ENCODE data around the gene ETV1.

Gene ETV1

DNA sequence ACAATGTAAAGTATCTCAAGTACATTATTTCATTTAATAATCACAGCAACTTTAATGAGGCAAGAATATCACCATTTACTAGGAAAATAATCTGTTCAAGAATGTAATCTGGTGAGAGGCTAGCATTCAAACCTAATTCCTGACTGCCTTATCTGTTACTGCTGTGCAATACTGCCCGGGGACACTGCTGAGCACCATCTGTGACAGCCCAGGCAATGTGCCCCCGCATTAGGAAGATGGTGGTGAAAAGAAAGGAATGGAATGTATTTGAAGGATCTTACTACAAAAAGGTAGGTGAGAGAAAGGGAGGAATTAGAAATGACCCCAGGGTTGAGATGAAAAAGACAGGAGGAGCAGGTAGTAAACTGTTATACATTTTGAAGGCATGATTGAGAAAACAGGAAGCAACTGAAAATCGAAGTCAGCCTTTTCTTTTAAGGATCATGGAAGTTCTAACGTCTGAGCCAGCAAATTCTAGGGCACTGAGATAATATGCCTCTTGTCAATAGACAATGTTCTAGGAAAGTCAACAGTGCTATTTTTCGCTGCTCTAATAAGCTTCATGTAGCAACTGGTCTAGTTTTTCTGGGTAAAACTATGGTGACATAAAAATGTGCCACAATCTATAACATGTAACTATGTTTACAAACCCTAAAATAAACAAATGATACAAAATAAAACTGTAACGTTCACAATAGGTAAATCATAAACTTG, 90.4 kb downstream of the ETV1 start:
- H3K9me3 Mint-ChIP-seq, result no peaks in the 10 kb centered on the region
- H3K27ac Mint-ChIP-seq, result no peak overlapping the region
- no peak overlapping the region for H3K4me3 Mint-ChIP-seq
- H3K36me3 Mint-ChIP-seq, result no peaks in the 10 kb centered on the region
- no peaks in the 10 kb centered on the region for H3K4me1 Mint-ChIP-seq
- DNase-seq (ENCODE audit: low spot score in 2 of 2) (no peak), ATAC-seq (ENCODE audit: low read depth) (no peak)
- H3K27me3 Mint-ChIP-seq, result no peaks in the 10 kb centered on the region

DNA sequence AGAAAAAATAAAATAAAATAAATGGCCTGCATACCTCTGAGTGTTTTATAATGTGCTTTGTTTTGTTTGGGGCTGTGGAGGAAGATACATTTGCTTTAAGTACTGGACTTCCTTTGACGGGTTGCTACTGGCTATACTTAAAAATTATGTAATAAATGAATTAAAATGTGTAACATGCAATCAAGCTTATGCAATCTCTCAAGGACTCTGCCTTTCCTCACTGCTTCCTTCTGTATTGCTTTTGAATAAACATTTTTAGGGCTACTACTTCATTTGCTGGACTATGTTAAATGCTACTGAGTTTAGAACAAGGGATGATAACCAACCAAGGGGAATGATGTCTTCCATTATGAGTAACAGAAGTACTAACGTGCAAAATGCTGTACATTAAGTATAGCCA, 91.6 kb downstream of the ETV1 start:
- Mint-ChIP-seq H3K9me3 (no peaks in the 10 kb centered on the region), H3K27me3 (no peaks in the 10 kb centered on the region), H3K4me1 (no peaks in the 10 kb centered on the region), H3K36me3 (no peaks in the 10 kb centered on the region), H3K4me3 (no peak overlapping the region), H3K27ac (no peak overlapping the region)
- ATAC-seq (ENCODE audit: low read depth) (no peak), DNase-seq (ENCODE audit: low spot score in 2 of 2) (no peak)

DNA sequence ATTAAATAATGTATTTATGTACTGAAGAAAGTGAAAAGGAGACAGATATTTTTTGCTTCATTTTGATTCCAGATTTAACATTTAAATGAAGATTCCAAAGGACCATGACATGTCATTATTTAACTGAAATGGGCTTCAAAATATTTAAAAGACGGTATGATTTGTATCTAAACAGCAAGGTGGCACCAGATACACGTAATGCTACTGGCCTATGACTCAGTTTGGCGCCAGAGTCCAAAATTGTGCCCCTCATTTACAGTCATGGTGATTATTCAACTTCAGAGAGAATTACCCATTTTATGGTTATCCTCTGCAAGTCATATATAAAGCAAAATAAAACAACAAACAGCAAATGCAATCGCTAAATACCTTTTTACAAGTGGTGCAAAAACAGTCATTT, 94.5 kb downstream of the ETV1 start:
- no peak overlapping the region for H3K27ac Mint-ChIP-seq
- no peak overlapping the region for H3K4me3 Mint-ChIP-seq
- no peaks in the 10 kb centered on the region for H3K36me3 Mint-ChIP-seq
- no peaks in the 10 kb centered on the region for H3K9me3 Mint-ChIP-seq
- H3K27me3 Mint-ChIP-seq, result peaks cover 2% of the 10 kb centered on the region
- no peak for DNase-seq (ENCODE audit: low spot score in 2 of 2)
- no peaks in the 10 kb centered on the region for H3K4me1 Mint-ChIP-seq
- ATAC-seq (ENCODE audit: low read depth), result no peak

DNA sequence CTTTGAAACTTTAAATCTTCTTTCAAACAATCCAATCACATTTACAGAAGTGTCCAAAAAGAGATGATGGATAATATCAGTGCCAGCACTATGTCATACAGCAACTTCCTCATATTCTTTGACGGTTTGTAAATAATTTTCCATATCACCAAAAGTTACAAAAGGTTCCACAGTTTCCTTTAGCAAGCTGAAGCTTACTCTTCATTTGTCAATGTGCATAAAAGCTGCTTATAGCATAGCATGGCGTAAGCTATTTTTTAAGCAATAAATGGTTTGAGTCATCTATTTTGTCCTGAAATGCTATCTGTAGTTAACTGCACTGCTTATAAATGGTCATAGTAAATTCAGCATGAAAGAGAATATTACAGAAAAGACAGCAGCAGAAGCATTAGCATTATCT, 95.1 kb downstream of the ETV1 start:
- no peak for DNase-seq (ENCODE audit: low spot score in 2 of 2)
- ATAC-seq (ENCODE audit: low read depth), result no peak
- Mint-ChIP-seq H3K9me3 (no peaks in the 10 kb centered on the region), H3K27me3 (peaks cover 2% of the 10 kb centered on the region), H3K36me3 (no peaks in the 10 kb centered on the region), H3K27ac (no peak overlapping the region), H3K4me1 (no peaks in the 10 kb centered on the region), H3K4me3 (no peak overlapping the region)

DNA sequence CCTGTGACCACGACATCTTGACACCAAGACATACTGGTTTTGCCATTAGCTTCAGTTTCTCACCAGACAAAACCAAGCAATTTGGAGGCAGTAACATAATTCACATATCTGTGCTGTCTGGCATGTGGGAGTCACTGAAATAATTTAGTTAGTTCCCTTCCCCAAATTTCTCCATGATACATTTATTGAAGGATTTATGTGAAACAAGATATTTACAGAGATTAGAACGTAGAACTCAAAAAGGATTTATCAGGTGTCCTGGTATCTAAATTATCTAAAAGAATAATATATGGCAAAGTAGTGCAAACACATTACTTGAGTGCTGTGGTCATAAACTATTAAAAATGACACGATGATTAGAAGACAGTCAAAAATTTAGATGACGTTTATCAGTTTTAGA, 98.7 kb downstream of the ETV1 start:
- Mint-ChIP-seq H3K4me3 (no peak overlapping the region), H3K27me3 (peaks cover 2% of the 10 kb centered on the region), H3K27ac (no peak overlapping the region), H3K4me1 (no peaks in the 10 kb centered on the region), H3K9me3 (no peaks in the 10 kb centered on the region), H3K36me3 (no peaks in the 10 kb centered on the region)
- DNase-seq (ENCODE audit: low spot score in 2 of 2) (no peak), ATAC-seq (ENCODE audit: low read depth) (no peak)

DNA sequence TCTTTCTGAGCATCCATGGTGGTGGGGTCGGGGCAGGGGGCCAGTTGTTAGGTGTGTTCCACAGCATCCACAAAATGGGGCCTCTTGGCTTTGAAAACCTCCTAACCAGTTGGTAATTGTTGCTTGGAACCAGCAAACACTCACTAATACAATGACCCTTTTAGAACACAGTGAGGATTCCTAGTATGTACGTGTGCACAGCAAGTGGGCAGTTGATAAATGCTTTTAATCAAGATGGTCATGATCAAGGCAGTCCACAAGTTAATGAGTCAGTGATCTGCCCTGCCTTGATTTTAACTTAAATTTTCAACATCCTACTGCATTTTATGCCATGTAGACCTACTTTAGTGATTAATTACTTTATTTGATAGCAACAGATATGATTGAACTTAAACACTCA, 103.1 kb downstream of the ETV1 start:
- H3K4me1 Mint-ChIP-seq, result no peaks in the 10 kb centered on the region
- no peaks in the 10 kb centered on the region for H3K27me3 Mint-ChIP-seq
- H3K4me3 Mint-ChIP-seq, result no peak overlapping the region
- DNase-seq (ENCODE audit: low spot score in 2 of 2), result no peak
- no peak overlapping the region for H3K27ac Mint-ChIP-seq
- no peaks in the 10 kb centered on the region for H3K36me3 Mint-ChIP-seq
- no peaks in the 10 kb centered on the region for H3K9me3 Mint-ChIP-seq
- no peak for ATAC-seq (ENCODE audit: low read depth)

DNA sequence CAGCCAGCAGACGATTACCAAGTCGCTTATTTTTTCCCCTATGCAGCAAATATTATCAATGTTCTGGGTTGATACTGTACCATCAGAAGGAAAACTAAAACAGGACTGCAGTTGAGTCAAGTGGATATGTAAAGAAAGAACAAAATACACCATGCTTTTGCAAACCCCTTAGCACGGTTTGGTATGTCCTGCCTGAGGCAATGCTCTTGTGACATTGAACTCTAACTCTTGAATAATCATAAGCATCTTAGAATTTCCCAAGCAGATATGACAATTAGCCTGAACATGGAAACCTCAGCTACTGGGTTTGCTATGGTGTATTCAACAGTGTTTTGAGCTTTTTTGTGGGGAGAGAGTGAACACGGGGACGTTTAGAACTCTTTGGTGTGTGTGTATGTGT, 107.4 kb downstream of the ETV1 start:
- no peaks in the 10 kb centered on the region for H3K4me1 Mint-ChIP-seq
- H3K27me3 Mint-ChIP-seq, result no peaks in the 10 kb centered on the region
- H3K36me3 Mint-ChIP-seq, result no peaks in the 10 kb centered on the region
- H3K27ac Mint-ChIP-seq, result no peak overlapping the region
- DNase-seq (ENCODE audit: low spot score in 2 of 2), result no peak
- no peak for ATAC-seq (ENCODE audit: low read depth)
- no peak overlapping the region for H3K4me3 Mint-ChIP-seq
- peaks cover 6% of the 10 kb centered on the region for H3K9me3 Mint-ChIP-seq

DNA sequence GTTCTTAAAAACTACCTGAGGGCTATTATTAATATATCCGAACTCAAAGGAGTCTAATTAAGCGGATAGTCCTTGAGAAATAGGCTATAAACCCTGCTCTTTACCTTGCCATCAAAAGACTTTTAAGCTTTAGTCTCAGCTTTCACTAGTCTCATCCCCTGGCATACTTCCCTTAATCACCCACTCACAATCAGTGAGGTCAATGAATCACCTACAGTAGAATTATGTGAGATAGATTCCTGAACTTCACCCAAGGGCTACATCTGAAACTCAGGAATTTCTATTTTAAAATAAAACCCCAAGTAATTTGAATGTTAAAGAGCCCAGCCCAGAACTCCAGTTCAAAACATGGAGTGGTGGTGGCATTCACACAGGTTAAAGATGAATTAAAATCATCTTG, 108.7 kb downstream of the ETV1 start:
- Mint-ChIP-seq H3K4me3 (no peak overlapping the region), H3K36me3 (no peaks in the 10 kb centered on the region), H3K4me1 (no peaks in the 10 kb centered on the region), H3K27me3 (no peaks in the 10 kb centered on the region), H3K9me3 (peaks cover 6% of the 10 kb centered on the region), H3K27ac (no peak overlapping the region)
- no peak for DNase-seq (ENCODE audit: low spot score in 2 of 2)
- no peak for ATAC-seq (ENCODE audit: low read depth)

DNA sequence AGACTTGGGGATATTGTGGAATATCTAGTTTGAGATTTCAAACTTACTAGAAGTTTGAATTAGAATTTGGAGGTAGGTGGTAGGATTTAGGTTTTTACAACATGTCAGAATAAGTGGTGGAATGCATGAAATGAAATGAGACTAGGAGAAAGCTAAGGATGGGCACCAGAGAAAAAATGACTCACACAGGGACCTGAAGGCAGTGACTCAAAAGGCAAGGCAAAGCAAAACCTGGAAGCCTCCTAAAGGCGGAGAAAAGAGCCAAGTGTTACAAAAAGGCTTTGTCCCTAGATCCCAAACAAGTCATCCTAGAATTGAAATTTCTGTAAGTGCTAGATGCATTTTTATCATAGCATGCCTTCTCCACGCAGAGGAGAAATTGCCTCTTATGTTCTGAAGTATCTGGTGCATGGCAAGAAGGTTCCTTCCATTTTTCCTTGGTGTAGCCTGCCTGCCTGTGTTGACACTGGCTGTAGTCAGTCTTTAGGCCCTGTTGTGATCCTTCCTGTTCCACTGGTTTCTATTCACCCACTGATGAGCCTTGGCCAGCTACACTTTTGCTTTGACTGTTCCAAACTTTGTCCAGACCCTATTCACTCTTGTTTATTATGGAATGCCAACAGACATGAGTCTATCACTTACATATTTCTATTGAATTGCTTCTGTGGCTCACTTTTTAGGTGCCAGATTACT, 109.3 kb downstream of the ETV1 start:
- no peaks in the 10 kb centered on the region for H3K36me3 Mint-ChIP-seq
- H3K27me3 Mint-ChIP-seq, result no peaks in the 10 kb centered on the region
- DNase-seq (ENCODE audit: low spot score in 2 of 2), result no peak
- H3K4me1 Mint-ChIP-seq, result no peaks in the 10 kb centered on the region
- no peak overlapping the region for H3K27ac Mint-ChIP-seq
- no peak overlapping the region for H3K4me3 Mint-ChIP-seq
- no peak for ATAC-seq (ENCODE audit: low read depth)
- peaks cover 6% of the 10 kb centered on the region for H3K9me3 Mint-ChIP-seq

DNA sequence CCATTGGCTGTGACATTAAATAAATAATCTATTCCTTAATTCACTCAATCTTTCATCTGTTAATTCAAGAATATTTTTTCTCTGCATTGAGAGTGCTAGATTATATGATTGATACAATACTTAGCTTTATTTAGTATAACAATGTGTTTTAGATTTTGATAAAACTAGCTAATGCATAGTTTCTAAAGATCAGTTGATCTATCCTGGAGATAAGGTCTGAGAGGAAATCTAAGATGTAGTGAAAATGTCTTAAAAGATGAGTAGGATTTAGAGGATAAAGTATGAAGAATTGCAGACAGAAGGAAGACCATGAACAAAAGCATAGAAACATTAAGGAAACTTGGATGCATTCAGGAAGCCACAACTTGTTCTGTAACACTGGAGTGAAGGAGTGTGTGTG, 110.3 kb downstream of the ETV1 start:
- Mint-ChIP-seq H3K4me1 (no peaks in the 10 kb centered on the region), H3K9me3 (peaks cover 6% of the 10 kb centered on the region), H3K27ac (no peak overlapping the region), H3K36me3 (no peaks in the 10 kb centered on the region), H3K4me3 (no peak overlapping the region), H3K27me3 (no peaks in the 10 kb centered on the region)
- DNase-seq (ENCODE audit: low spot score in 2 of 2) (no peak), ATAC-seq (ENCODE audit: low read depth) (no peak)

DNA sequence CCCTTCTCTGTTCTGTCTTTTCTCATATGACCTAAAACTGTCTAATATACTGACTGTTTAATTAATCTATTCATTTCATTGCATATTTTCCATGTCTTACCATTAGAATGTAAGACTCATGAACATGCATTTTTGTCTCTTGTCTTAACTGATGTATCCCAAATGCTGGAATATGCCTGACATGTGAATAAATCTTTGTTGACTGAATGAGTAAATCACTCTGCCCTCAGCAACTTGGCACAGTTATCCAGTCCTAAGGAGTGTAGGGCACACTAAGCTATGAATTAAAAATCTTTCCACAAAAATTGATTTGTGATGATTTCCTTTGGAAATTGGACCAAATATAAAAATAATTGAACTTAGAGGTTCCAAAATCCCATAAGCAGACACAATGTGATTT, 111.3 kb downstream of the ETV1 start:
- Mint-ChIP-seq H3K27ac (no peak overlapping the region), H3K4me1 (no peaks in the 10 kb centered on the region), H3K9me3 (peaks cover 6% of the 10 kb centered on the region), H3K4me3 (no peak overlapping the region), H3K36me3 (no peaks in the 10 kb centered on the region), H3K27me3 (no peaks in the 10 kb centered on the region)
- DNase-seq (ENCODE audit: low spot score in 2 of 2) (no peak), ATAC-seq (ENCODE audit: low read depth) (no peak)

DNA sequence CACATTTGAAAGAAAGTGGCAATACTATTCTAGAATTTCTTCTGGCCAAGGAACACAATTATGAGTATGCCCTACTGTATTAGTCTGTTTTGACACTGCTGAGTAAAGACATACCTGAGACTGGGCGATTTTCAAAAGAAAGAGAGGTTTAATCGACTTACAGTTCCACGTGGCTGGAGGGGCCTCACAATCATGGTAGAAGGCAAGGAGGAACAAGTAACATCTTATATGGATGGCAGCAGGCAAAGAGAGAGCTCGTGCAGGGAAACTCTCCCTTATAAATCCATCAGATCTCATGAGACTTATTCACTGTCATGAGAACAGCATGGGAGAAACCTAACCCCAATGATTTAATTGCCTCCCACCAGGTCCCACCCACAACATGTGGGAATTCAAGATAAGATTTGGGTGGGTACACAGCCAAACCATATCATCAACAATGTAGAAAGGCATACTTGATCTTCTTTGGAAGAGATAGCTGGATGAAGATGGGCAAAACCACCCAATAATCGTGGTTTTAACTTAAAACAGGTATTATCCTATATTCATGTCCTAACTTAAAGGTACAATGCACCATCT, 113.9 kb downstream of the ETV1 start:
- ATAC-seq (ENCODE audit: low read depth) (no peak), DNase-seq (ENCODE audit: low spot score in 2 of 2) (no peak)
- peaks cover 6% of the 10 kb centered on the region for H3K9me3 Mint-ChIP-seq
- H3K36me3 Mint-ChIP-seq, result no peaks in the 10 kb centered on the region
- H3K27me3 Mint-ChIP-seq, result no peaks in the 10 kb centered on the region
- H3K4me1 Mint-ChIP-seq, result no peaks in the 10 kb centered on the region
- H3K27ac Mint-ChIP-seq, result no peak overlapping the region
- H3K4me3 Mint-ChIP-seq, result no peak overlapping the region

DNA sequence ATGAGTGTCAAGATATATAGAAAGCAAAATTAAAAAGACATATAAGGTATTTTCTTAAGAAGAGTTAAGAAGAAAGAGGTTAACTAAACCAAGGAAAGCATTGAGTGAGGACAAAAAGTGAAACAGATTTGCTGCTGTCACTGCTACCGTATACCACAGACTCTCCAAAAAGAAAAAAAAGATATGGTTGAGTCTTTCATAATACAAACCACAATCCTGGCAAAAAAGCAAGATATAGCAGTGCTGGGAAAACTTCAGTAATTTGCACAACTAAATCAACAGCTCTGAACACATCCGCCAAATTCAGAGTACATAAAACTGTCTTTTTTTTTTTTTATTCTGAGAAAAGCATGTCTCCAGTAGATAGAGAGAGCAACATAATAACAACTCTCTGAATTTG, 114.7 kb downstream of the ETV1 start:
- Mint-ChIP-seq H3K4me3 (no peak overlapping the region), H3K27ac (no peak overlapping the region), H3K27me3 (no peaks in the 10 kb centered on the region), H3K36me3 (no peaks in the 10 kb centered on the region), H3K9me3 (peaks cover 5% of the 10 kb centered on the region), H3K4me1 (no peaks in the 10 kb centered on the region)
- DNase-seq (ENCODE audit: low spot score in 2 of 2) (no peak), ATAC-seq (ENCODE audit: low read depth) (no peak)

DNA sequence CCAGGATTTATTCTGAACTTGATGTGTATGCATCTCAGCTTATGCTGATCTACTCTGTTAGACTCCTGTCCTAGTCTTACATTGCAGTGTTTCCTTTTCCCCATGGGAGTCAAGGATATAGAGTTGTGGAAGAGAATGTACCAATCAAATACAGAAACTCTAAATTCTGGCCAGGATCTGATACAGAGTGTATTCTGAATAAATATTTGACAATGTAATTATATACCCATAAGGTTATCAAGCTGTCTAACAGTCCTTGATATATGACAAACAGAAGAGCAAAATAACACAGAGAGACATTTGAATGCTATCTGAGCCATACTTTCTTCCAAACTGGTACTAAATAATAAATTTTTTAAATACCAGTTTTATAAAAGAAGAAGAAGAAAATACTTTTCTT, 116.8 kb downstream of the ETV1 start:
- no peak overlapping the region for H3K4me3 Mint-ChIP-seq
- H3K36me3 Mint-ChIP-seq, result no peaks in the 10 kb centered on the region
- peaks cover 2% of the 10 kb centered on the region for H3K27me3 Mint-ChIP-seq
- peaks cover 3% of the 10 kb centered on the region for H3K9me3 Mint-ChIP-seq
- ATAC-seq (ENCODE audit: low read depth) (no peak), DNase-seq (ENCODE audit: low spot score in 2 of 2) (no peak)
- H3K27ac Mint-ChIP-seq, result no peak overlapping the region
- H3K4me1 Mint-ChIP-seq, result no peaks in the 10 kb centered on the region

DNA sequence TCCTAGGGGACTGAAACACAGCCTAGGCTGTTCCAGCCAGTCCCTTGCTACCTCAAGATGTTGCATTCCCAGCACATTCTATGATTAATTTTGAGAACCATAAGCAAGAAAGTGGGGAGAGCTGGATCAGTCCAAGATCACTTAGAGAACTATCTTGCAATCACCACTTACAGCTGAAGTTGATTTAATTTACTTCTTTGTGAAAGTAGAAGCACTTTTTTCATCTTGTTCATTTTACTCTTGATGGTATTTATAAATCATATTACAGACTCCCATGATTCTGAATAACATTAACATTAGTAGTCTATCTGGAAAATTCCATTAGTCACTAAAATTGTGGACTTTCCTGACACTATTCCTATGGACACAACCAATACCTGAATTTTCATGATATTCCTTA, 118.5 kb downstream of the ETV1 start:
- peaks cover 2% of the 10 kb centered on the region for H3K27me3 Mint-ChIP-seq
- no peaks in the 10 kb centered on the region for H3K36me3 Mint-ChIP-seq
- H3K4me1 Mint-ChIP-seq, result no peaks in the 10 kb centered on the region
- DNase-seq (ENCODE audit: low spot score in 2 of 2) (no peak), ATAC-seq (ENCODE audit: low read depth) (no peak)
- H3K9me3 Mint-ChIP-seq, result peaks cover 4% of the 10 kb centered on the region
- no peak overlapping the region for H3K4me3 Mint-ChIP-seq
- no peak overlapping the region for H3K27ac Mint-ChIP-seq

Measured in memory B cell (primary cell).